CD8-positive, alpha-beta memory T cell (primary cell): ENCODE measurements around the gene SRSF2. TPM values are rescaled to one million over a fixed set of nuclear protein-coding genes. Genes with fewer than 3 reads are reported as not detected.
"Not testable (repeated sequence)": the region's sequence is repeated elsewhere in the genome, so short reads cannot be mapped to it uniquely, and the experiment has no call there.

Experiments
- CTCF ChIA-PET: fragments of 350-600 bp; sonication (Branson Sonifier 250); formaldehyde crosslinking; loops from one replicate; lab custom pipeline; 2021; ENCODE audit warnings: antibody characterized with exemption; lab: Charles Lee
- POLR2A ChIA-PET: fragments of 350-600 bp; sonication (Branson Sonifier 250); formaldehyde crosslinking; loops from one replicate; lab custom pipeline; 2021; ENCODE audit warnings: antibody characterized with exemption; lab: Charles Lee
- DNase-seq, 5 donors: peaks; one replicate each; pipeline versions ENCODE4 v3.0.0 to v3.0.0-alpha.2; 2020 to 2022; ENCODE audit warnings: mixed read lengths in 1 of 5
- H3K27ac ChIP-seq: one replicate; pipeline ENCODE4 v1.7.0; 2013; ENCODE audit warnings: low read depth, mild to moderate bottlenecking, low read length, moderate library complexity
- H3K27me3 ChIP-seq: 2 replicates; pipeline ENCODE4 v1.7.0; 2013; ENCODE audit warnings: low read length, mild to moderate bottlenecking; ENCODE audit not compliant: insufficient read depth, poor library complexity, severe bottlenecking
- H3K36me3 ChIP-seq: 2 replicates; pipeline ENCODE4 v1.7.0; 2013; ENCODE audit warnings: mild to moderate bottlenecking, low read length, moderate library complexity; ENCODE audit not compliant: insufficient read depth
- H3K4me1 ChIP-seq: 2 replicates; pipeline ENCODE4 v1.7.0; 2013; ENCODE audit warnings: mild to moderate bottlenecking, low read length, moderate library complexity; ENCODE audit not compliant: insufficient read depth
- H3K4me3 ChIP-seq: 2 replicates; pipeline ENCODE4 v1.7.0; 2013; ENCODE audit warnings: mild to moderate bottlenecking, low read length
- H3K9me3 ChIP-seq: 2 replicates; pipeline ENCODE4 v1.7.0; 2013; ENCODE audit warnings: mild to moderate bottlenecking, low read length
- H3K27ac Mint-ChIP-seq, 8 donors: one replicate each; pipeline ENCODE4 v1.8.0; 2020 to 2021; ENCODE audit warnings: mixed read lengths in 8 of 8, mild to moderate bottlenecking in 6 of 8, inconsistent platforms in 3 of 8, moderate library complexity in 3 of 8
- H3K27me3 Mint-ChIP-seq, 2 donors: one replicate each; pipeline ENCODE4 v1.8.0; 2020 to 2021; ENCODE audit warnings: mixed read lengths in 2 of 2, mild to moderate bottlenecking in 1 of 2, moderate library complexity in 1 of 2
- H3K36me3 Mint-ChIP-seq, 3 donors: one replicate each; pipeline ENCODE4 v1.8.0; 2020 to 2021; ENCODE audit warnings: mixed read lengths in 3 of 3, inconsistent platforms in 1 of 3, mild to moderate bottlenecking in 1 of 3
- H3K4me1 Mint-ChIP-seq, 3 donors: one replicate each; pipeline ENCODE4 v1.8.0; 2020 to 2021; ENCODE audit warnings: mixed read lengths in 3 of 3, inconsistent platforms in 1 of 3, mild to moderate bottlenecking in 1 of 3
- H3K4me3 Mint-ChIP-seq, 7 donors: one replicate each; pipeline ENCODE4 v1.8.0; 2020 to 2021; ENCODE audit warnings: mixed read lengths in 7 of 7, mild to moderate bottlenecking in 6 of 7, moderate library complexity in 4 of 7, inconsistent platforms in 2 of 7
- H3K9me3 Mint-ChIP-seq, 5 donors: one replicate each; pipeline ENCODE4 v1.8.0; 2020 to 2022; ENCODE audit warnings: mixed read lengths in 5 of 5, mild to moderate bottlenecking in 3 of 5, moderate library complexity in 2 of 5, inconsistent platforms in 1 of 5
- polyA plus RNA-seq: library from polyadenylated mRNA; unstranded; fragments of 300-500 nt; fragmentation: Illumina TruSeq; gene quantifications from one replicate; pipeline ENCODE4 v1.2.3, GENCODE V29; 2021
- total RNA-seq, 2 experiments: library from RNA; stranded (reverse); gene quantifications; one replicate each; pipeline ENCODE4 v1.2.3, GENCODE V29; 2021

SRSF2 gene
- total and polyA plus RNA-seq, 3 experiments from 2014 or later: 111 to 630 (median 626) TPM

DNA sequence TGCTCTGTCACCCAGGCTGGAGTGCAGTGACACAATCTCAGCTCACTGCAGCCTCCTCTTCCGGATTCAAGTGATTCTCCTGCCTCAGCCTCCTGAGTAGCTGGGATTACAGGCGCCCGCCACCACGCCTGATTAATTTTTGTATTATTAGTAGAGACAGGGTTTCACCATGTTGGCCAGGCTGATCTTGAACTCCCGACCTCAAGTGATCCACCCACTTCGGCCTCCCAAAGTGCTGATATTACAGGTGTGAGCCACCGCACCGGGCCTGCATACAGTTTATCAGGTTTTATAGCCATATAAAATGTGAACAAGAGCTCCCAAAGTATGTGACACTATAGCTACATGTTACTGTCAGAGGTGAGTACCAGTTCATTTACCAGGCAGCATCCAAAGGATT is 14.2 kb downstream of the SRSF2 start:
- CTCF ChIA-PET: interaction anchor here (0.6 to 1.3 kb wide), 5 partner anchors 9 to 287 kb away, joined by 3 to 4 read pairs (median 3); no protein-coding TSS in a partner anchor
- H3K4me1 ChIP-seq: peaks cover 28% of the 10 kb centered on the region

DNA sequence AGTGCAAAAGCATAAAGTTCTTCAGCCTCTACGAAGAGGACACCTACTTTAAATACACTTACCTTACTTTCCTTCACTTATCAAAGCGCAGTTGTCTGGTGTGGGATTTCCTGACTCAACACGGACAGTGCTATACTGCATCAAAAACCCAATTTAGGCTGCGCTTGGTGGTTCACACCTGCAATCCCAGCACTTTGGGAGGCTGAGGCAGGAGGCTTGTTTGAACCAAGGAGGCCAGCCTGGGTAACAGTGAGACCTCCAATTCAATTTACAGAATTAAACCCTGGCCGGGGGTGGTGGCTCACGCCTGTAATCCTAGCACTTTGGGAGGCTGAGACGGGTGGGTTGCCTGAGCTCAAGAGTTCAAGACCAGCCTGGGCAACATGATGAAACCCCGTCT is 14.9 kb downstream of the SRSF2 start:
- Histone ChIP-seq H3K9me3 (no peaks in the 10 kb centered on the region), H3K27me3 (no peaks in the 10 kb centered on the region), H3K36me3 (peaks cover 59% of the 10 kb centered on the region), H3K4me1 (peaks cover 25% of the 10 kb centered on the region), H3K4me3 (no peak overlapping the region), H3K27ac (no peak overlapping the region)
- DNase-seq: no peak
- H3K27ac Mint-ChIP-seq: peak overlapping the region in 4 of 8 donors; percentile 30 to 96 (median 58)
- peaks cover 20 to 90% (median 22%) of the 10 kb centered on the region in 3 donors for H3K36me3 Mint-ChIP-seq
- H3K9me3 Mint-ChIP-seq: no peaks in the 10 kb centered on the region
- H3K4me3 Mint-ChIP-seq: peak overlapping the region in 1 of 7 donors; percentile 43
- CTCF ChIA-PET: interaction anchor here (1.1 to 1.3 kb wide), 2 partner anchors 8 to 13 kb away, joined by 3 to 4 read pairs; no protein-coding TSS in a partner anchor
- H3K27me3 Mint-ChIP-seq: peaks cover 0 to 4% of the 10 kb centered on the region in 2 donors
- POLR2A ChIA-PET: no interaction called here
- peaks cover 37 to 68% (median 39%) of the 10 kb centered on the region in 3 donors for H3K4me1 Mint-ChIP-seq

More for the DNA sequence above, 14.2 kb downstream of the SRSF2 start:
- not testable (repeated sequence) for H3K27ac ChIP-seq, H3K27me3 ChIP-seq, DNase-seq, H3K4me3 ChIP-seq, H3K9me3 Mint-ChIP-seq, H3K27me3 Mint-ChIP-seq, H3K9me3 ChIP-seq
- peak overlapping the region in 5 of 8 donors; percentile 43 to 96 (median 74) for H3K27ac Mint-ChIP-seq
- H3K36me3 ChIP-seq: peaks cover 57% of the 10 kb centered on the region
- POLR2A ChIA-PET: interaction anchor here (0.6 to 0.9 kb wide), 2 partner anchors 10 to 620 kb away, joined by 3 to 10 read pairs; no protein-coding TSS in a partner anchor
- H3K4me1 Mint-ChIP-seq: peaks cover 42 to 72% (median 43%) of the 10 kb centered on the region in 3 donors
- peak overlapping the region in 5 of 7 donors; percentile 12 to 78 (median 41) for H3K4me3 Mint-ChIP-seq
- peaks cover 20 to 93% (median 22%) of the 10 kb centered on the region in 3 donors for H3K36me3 Mint-ChIP-seq

DNA sequence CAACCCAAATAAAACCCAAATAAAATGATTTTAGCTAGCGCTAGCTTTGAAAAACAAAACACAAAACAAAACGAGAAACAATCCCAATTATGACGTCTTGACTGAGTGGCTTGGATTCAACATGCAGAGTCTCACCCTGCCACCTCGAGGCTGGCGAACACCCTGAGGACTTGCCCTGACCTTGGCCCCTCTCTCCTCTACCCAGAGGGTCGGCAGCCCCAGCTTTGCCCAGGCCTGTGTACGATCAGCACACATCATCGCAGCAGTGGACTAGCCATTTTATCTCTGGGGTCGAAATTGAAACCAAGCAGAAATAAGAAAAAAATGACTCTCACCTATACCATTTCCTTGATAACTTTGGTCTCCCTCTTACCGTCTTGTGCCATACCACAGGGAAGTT is 15.7 kb downstream of the SRSF2 start:
- peaks cover 33% of the 10 kb centered on the region for H3K4me1 ChIP-seq
- Mint-ChIP-seq H3K9me3 (no peaks in the 10 kb centered on the region), H3K27ac (peak overlapping the region; percentile 24 to 96 (median 59)), H3K4me3 (peak overlapping the region in 3 of 7 donors; percentile 36 to 65 (median 43)), H3K4me1 (peaks cover 44 to 74% (median 45%) of the 10 kb centered on the region in 3 donors), H3K36me3 (peaks cover 20 to 92% (median 22%) of the 10 kb centered on the region in 3 donors), H3K27me3 (peaks cover 0 to 4% of the 10 kb centered on the region in 2 donors)
- POLR2A ChIA-PET: no interaction called here
- H3K27me3 ChIP-seq: no peaks in the 10 kb centered on the region
- no peaks in the 10 kb centered on the region for H3K9me3 ChIP-seq
- H3K27ac ChIP-seq: no peak overlapping the region
- no peak for DNase-seq
- CTCF ChIA-PET: no interaction called here
- H3K36me3 ChIP-seq: peaks cover 63% of the 10 kb centered on the region
- H3K4me3 ChIP-seq: no peak overlapping the region

DNA sequence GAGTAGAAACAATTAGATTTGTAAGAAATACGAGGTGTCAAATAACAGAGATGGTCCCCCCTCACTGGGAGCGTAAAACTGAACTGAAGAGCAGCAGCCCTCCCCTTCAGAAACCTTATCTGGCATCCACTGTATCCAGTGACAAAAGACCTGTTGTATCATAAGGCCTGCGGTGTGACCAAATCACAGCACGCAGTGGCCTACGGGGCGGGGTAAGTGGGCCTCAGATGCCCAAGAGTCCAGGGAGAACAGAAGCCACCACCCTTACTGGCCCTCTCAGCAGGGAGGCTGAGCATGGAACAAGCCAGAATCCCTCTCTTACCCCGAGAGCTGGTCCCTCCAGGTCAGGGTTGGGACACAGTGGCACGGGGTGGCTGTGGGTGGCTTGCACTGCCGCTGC is 16.2 kb downstream of the SRSF2 start:
- H3K4me3 Mint-ChIP-seq: peak overlapping the region in 2 of 7 donors; percentile 40 to 43
- CTCF ChIA-PET: no interaction called here
- POLR2A ChIA-PET: no interaction called here
- H3K27me3 ChIP-seq: no peaks in the 10 kb centered on the region
- no peak overlapping the region for H3K4me3 ChIP-seq
- H3K9me3 ChIP-seq: no peaks in the 10 kb centered on the region
- H3K4me1 ChIP-seq: peaks cover 37% of the 10 kb centered on the region
- no peak for DNase-seq
- peaks cover 20 to 93% (median 23%) of the 10 kb centered on the region in 3 donors for H3K36me3 Mint-ChIP-seq
- no peaks in the 10 kb centered on the region for H3K9me3 Mint-ChIP-seq
- no peak overlapping the region for H3K27ac ChIP-seq
- peaks cover 63% of the 10 kb centered on the region for H3K36me3 ChIP-seq
- H3K27ac Mint-ChIP-seq: peak overlapping the region in 5 of 8 donors; percentile 2 to 96 (median 61)
- peaks cover 48 to 77% (median 49%) of the 10 kb centered on the region in 3 donors for H3K4me1 Mint-ChIP-seq
- peaks cover 0 to 1% of the 10 kb centered on the region in 2 donors for H3K27me3 Mint-ChIP-seq

DNA sequence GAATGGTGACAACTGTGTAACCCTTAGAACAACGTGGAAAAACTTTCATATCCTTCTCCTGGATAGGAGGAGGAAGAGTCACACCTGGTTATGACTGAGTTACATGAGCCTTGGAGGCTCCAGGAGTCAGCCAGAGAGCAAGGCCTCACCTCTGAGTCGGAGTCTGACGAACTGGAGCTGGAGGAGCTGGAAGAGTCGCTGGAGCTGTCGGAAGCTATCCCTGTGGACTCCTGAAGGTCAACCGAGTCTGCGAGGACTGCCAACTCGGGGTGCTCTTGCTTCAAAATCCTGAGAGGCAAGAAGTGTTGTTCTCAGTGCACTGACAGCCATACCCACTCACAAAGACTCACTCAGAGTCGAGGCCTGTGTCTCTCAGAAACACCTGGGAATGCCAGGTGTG is 16.9 kb downstream of the SRSF2 start:
- Mint-ChIP-seq H3K4me1 (peaks cover 50 to 78% (median 50%) of the 10 kb centered on the region in 3 donors), H3K9me3 (no peaks in the 10 kb centered on the region), H3K27me3 (peaks cover 0 to 1% of the 10 kb centered on the region in 2 donors), H3K36me3 (peaks cover 16 to 91% (median 20%) of the 10 kb centered on the region in 3 donors), H3K4me3 (peak overlapping the region in 1 of 7 donors; percentile 43), H3K27ac (peak overlapping the region in 7 of 8 donors; percentile 2 to 96 (median 46))
- Histone ChIP-seq H3K4me3 (no peak overlapping the region), H3K27me3 (no peaks in the 10 kb centered on the region), H3K36me3 (peaks cover 63% of the 10 kb centered on the region), H3K27ac (no peak overlapping the region), H3K4me1 (peaks cover 40% of the 10 kb centered on the region), H3K9me3 (no peaks in the 10 kb centered on the region)
- no peak for DNase-seq
- CTCF ChIA-PET: interaction anchor here (1.4 kb wide), 1 partner anchor 197 kb away, joined by 4 read pairs; no protein-coding TSS in a partner anchor
- POLR2A ChIA-PET: no interaction called here

DNA sequence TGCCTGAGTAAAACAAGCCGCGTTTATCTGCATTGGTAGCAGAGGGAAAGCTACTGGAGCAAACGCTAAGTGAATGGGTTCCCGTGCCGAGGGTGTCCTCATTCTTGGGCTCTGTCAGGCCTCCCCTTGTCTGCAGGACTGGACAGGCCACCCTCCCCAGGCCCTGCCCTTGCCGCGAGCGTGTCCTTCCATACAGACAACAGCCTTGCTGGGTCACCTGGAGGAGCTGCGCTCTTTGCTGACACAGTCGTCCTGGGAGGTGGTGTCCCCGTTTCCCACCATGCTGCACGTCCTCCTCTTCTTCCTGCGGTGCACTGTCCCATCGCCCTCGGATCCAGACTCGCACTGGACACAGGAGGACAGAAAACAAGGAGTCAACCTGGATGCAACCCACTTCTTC is 18.6 kb downstream of the SRSF2 start:
- peaks cover 36% of the 10 kb centered on the region for H3K4me1 ChIP-seq
- DNase-seq: no peak
- H3K27me3 ChIP-seq: no peaks in the 10 kb centered on the region
- no peaks in the 10 kb centered on the region for H3K9me3 ChIP-seq
- CTCF ChIA-PET: interaction anchor here (1.7 to 5.7 kb wide), 3 partner anchors 8 to 195 kb away, joined by 5 to 52 read pairs (median 7); partner anchors contain the start of genes JMJD6 and METTL23
- peaks cover 19 to 87% (median 22%) of the 10 kb centered on the region in 3 donors for H3K36me3 Mint-ChIP-seq
- H3K27me3 Mint-ChIP-seq: no peaks in the 10 kb centered on the region
- H3K4me3 Mint-ChIP-seq: peak overlapping the region in 1 of 7 donors; percentile 61
- peaks cover 48 to 77% (median 52%) of the 10 kb centered on the region in 3 donors for H3K4me1 Mint-ChIP-seq
- no peak overlapping the region for H3K27ac ChIP-seq
- POLR2A ChIA-PET: no interaction called here
- peak overlapping the region; percentile 50 to 99 (median 87) for H3K27ac Mint-ChIP-seq
- H3K36me3 ChIP-seq: peaks cover 60% of the 10 kb centered on the region
- no peak overlapping the region for H3K4me3 ChIP-seq
- H3K9me3 Mint-ChIP-seq: no peaks in the 10 kb centered on the region

DNA sequence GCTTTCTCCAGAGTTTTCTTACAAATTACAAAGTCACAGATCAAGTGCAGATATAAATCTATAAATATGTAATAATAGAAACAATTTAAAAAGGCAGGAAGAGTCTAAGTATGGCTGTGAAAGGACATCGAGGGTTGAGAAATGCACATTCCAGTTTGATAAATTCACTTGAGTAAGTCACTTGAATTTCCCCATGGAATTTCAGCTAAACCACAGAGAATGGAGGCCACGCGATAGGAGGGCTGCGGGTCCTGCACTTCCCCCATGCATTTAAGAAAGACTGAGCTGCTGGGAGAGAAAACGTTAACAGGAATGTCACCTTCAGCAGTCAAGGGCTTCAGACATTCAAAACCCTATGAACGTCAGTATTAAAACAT is 20.3 kb downstream of the SRSF2 start:
- Histone ChIP-seq H3K27me3 (no peaks in the 10 kb centered on the region), H3K4me3 (no peak overlapping the region), H3K4me1 (peaks cover 31% of the 10 kb centered on the region), H3K9me3 (no peaks in the 10 kb centered on the region), H3K27ac (peak overlapping the region; percentile 68), H3K36me3 (peaks cover 49% of the 10 kb centered on the region)
- H3K27me3 Mint-ChIP-seq: no peaks in the 10 kb centered on the region
- H3K36me3 Mint-ChIP-seq: peaks cover 14 to 78% (median 18%) of the 10 kb centered on the region in 3 donors
- DNase-seq: no peak
- peaks cover 46 to 69% (median 48%) of the 10 kb centered on the region in 3 donors for H3K4me1 Mint-ChIP-seq
- ChIA-PET CTCF (interaction anchor here (0.9 to 5.7 kb wide), 8 partner anchors 8 to 193 kb away, joined by 3 to 52 read pairs (median 5); partner anchors contain the start of genes JMJD6 and METTL23), POLR2A (interaction anchor here (0.8 to 5.8 kb wide), 5 partner anchors 10 to 224 kb away, joined by 3 to 51 read pairs (median 6); partner anchors contain the start of genes JMJD6, METTL23, MFSD11 and SRSF2)
- no peaks in the 10 kb centered on the region for H3K9me3 Mint-ChIP-seq
- H3K27ac Mint-ChIP-seq: peak overlapping the region; percentile 91 to 99 (median 98)
- peak overlapping the region in 5 of 7 donors; percentile 57 to 76 (median 71) for H3K4me3 Mint-ChIP-seq
